Middle frontal gyrus (tissue), 1 donor: ENCODE results near the gene GJD2.

Experiments used
- DNase-seq: peaks from one replicate; pipeline ENCODE4 v3.0.0-alpha.2; 2015; ENCODE audit warnings: low spot score; ENCODE audit errors: extremely low spot score

Gene GJD2

DNA sequence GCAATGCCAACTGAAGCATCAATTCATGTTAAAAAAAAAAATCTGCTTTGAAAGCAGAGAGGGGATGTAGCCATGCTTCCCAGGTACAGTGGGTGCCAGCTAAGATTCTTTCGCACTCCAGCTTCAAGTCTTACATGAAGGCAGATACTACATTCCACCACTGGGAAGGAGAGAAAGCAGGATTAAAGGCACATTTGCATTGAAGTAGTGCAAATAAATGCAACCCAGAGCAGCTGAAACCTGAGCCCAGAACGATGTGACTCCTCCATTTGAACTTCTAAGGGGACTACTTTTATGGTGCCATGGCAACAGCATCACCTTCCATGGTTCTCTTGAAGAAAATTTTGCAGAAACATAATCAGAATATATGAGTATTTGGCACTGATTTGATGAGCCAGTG is 19.1 kb upstream of the GJD2 start:
- no peak for DNase-seq

DNA sequence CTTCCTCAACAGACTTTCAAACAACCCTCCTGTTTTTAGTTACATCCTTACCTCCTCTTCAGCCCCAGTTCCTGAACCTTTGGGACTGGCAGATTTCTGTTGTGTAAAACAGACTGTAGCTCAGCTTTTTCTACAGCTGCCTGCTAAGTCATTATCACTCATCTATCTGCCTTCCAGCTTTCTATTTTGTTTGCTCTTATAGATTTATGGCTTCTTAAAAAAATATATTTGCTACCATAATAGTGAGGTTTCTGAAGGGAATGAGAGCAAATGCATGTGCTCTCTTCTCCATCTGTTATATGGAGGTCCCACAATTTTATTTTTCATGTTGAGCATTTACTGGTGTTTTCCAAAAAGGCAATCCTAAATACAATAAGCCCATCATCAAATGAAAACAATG is 18.2 kb upstream of the GJD2 start:
- DNase-seq = no peak

DNA sequence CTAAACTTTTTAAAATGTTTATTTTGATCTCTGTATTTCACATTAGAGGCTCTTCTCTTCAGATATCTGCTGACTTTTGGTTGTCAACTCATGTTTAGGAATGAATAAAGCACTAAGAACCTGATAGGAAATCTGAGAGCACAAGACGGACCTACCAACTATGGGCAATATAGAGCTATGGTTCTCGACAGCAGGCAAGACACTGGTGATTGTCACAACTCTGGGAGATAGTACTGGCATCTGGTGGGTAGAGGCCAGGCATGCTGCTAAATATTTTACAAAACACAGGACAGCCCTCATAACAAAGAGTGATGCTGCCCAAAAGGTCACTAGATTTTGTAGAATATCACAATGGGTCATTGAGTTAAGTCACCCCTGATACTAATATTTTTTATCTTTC is 17.5 kb upstream of the GJD2 start:
- no peak for DNase-seq

DNA sequence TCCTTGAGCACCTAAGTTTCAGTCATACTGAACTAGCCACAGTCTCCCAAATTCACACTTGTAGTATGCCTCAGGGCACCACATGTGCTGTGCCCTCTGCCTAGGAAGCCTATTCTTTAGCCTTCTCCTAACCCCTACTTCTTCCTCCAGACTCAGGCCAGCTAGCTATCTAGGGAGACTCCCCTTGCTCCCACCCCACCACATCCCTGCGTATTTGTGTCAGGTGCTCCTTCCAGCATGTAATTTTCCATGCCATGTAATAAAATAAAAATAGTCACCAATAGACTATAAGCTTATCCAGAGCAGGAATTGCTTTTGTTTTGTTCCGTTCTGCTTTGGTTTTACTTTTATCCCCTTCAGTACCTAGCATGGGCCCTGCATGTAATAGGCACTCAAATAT is 14.9 kb upstream of the GJD2 start:
- no peak for DNase-seq

DNA sequence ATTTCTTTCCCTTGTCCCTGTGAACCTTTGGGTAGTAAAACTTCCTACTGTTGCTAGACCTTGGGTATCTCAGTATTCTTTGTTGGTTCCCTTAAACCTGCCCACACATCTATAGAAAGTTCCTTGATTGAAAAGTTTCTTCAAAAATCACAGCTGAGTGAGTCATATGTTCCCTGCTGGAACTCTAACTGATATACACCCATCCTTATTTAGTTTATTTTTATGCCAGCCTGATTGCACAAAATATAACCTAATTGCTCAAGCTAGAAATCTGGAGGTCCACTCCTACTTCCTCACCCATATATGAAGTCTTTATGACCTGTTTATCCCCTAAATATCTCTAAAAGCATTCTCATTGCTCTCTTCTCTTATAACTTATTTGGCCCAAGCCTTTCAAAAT is 13.7 kb upstream of the GJD2 start:
- no peak for DNase-seq

DNA sequence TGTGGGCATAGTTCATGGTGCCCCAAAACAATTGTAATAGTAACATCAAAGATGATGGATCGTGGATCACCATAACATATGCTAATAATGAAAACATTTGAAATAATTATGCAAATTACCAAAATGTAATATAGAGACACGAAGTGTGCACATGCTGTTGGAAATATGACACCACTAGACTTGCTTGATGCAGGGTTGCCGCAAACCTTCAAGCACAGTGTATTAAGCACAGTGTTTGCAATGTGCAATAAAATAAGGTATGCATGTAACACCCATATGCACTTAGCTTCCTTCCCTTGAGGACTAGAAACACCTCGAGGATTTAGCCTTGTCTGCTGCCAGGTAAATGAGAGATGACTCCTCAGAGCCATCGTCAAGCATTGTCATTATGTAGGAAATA is 10.9 kb upstream of the GJD2 start:
- no peak for DNase-seq

DNA sequence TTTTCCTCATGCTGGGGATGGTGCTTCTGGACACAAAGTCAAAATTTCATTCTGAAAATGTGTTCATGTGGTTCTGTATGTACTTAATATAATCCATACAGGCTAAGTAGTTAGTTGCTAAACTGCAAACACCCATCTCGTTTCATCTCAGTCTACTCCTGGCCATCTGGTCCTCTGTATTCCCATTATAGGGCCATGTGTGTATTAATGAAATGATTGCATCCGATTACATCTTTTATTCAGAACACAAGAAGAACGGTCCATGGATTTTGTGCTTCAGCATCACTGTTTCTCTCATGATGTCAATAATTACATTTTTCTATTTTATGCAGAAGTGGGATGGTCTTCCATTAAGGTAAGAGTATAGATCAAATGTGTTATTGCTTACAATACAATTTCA is 6.1 kb upstream of the GJD2 start:
- no peak for DNase-seq

DNA sequence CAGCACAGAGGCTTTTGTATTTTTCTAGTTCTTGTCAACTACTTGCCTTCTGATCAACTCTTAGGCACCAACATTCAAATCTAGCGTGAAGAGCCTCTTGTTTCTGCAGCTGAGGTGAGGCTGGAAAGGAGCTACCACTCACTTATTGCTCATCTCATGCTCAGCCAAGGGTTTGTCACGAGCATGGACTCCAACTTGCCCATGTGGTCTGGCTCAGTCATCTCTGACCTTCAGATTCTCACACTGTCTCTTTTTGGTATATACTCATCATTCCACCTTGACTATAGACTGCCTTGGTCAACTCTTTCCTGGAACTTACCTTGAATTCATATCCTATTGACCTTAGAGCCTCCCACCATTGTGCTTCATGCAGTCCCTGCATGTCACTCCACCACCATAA is 5.2 kb upstream of the GJD2 start:
- no peak for DNase-seq

DNA sequence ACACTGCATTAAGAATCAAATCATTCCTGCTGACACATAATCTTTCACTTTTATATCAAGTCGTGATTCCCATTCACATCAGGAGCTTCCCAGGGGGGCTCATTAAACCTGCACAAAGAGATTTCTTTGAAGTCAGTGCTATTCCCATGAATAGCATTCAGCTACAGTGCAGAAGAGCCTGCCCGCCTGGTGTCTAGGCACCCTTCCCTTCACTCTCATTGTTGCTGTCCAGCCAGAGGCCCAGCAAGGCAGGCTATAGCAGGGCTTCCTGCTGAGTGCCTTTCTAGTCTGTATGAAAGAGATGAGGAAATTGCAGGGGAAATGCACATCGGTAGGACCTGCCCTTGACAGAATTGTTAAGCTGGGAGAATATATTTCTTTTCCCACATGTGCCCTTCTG is 4.5 kb upstream of the GJD2 start:
- DNase-seq = no peak

DNA sequence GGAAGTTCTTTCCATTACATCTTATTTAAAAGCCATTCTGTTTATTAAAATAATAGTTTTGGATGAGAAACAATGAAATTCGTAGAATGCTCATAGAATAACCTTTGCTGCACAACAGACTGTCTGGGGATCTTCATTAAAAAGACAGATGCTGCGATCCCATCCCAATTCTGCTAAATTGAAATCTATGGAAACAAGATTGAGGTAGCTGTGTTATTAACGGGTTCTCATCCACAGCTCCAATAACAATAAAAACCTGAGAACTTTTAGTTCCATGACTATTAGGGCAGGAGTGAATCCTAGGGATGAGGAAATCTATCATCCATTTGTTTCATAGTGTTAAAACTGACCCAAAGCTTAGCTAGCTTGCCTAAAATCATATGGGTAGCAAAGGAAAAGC is 2.5 kb upstream of the GJD2 start:
- DNase-seq = no peak

DNA sequence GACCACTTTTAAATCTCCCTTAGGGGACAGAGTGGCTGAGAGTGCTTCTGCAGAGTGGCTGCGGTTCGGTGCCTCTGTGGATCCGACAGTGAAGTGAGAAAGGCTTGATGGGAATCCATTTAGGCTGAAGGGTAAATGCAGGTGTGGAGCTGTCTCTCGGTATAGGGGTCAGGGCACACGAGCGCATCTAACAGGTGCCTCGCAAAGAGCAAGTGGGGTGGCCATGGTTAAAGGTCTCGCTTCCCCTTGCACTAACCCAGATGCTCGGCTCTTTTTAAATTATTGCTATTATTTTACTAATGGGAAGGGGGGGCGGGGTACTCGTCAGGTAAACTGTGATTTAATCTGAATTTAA is 598 bp upstream of the GJD2 start:
- DNase-seq = no peak

DNA sequence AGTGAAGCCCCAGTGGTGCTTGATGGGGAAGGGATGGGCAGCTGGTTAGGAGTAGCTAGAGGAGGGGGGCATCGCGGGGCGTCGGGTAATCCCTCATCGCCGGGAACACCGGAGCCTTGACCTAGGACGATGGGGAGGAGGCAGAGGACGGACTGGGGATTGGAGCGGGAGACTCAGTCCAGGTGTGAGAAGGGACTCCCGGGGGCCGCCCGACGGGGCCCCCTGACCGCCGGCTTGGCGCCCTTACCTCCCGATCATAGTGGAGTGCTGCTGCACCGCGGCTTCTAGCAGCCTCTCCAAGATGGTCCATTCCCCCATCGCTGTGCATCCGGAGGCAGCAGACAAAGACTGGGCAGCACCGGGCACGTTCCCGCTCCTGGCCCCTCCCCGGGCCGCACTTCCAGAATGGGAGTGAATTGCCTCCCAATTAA is 612 bp downstream of the GJD2 start:
- DNase-seq = no peak

DNA sequence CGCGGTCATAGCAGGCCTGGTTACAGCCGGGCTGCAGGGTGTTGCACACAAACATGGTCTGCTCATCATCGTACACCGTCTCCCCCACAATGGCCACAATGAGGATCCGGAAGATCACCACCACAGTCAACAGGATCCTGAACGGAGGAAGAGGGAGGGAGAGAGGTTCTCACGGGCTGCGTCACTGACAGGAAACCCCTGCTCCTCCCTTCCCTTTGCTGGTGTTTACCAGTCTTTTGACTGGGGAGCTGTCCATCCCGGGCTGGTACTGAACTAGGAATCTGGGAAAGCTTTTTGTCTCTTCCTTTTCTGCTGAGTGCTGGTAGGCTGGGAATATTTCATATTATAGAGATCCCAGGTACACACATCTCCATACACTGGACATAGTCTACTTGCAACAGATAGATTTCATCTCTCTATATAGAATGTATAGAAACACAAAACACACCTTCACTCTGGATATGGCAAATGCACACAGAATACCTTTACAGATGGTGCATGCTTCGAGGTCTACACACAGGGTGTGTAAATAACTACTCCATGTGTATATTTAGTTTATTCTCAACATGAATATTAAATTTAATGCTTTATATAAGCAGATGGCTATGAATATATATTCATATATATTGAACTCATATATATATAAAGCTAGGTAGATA is 1.4 kb downstream of the GJD2 start:
- DNase-seq = no peak

DNA sequence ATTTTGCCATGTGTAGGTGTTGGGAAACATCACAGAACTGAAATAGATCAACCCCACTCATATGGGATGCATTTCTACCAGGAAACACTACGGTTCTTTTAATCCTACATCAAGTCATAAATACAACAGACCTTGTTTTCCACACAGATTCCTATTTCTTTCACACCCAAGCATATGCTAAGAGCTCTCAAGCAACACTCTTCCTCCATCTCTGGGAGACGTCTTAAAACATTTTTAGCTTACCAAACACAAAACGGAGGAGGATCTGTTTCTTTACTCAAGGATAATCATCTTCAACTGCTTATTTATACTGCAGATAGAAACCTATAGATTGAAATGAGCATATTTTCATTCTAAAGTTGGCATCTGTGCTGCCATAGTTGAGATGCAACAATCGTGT is 5.1 kb downstream of the GJD2 start:
- DNase-seq = peak; percentile 5

DNA sequence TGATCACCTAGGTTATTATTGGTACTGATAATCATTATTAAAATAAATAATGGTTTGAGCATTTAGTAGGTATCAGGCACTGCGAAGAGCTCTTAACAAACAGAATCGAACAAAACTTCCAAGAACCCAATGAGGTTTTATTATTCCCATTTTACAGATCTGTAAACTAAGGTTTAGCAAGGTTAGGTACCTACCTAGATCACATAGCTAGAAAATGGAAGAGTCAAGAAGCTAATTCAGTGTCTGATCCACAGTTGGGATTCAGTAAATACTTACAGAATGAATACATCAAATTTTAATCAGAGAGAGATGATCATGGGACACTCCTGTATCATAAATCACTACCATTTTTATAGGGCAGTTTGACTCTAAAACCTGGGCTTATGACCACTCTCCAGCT is 15.5 kb downstream of the GJD2 start:
- DNase-seq = no peak

DNA sequence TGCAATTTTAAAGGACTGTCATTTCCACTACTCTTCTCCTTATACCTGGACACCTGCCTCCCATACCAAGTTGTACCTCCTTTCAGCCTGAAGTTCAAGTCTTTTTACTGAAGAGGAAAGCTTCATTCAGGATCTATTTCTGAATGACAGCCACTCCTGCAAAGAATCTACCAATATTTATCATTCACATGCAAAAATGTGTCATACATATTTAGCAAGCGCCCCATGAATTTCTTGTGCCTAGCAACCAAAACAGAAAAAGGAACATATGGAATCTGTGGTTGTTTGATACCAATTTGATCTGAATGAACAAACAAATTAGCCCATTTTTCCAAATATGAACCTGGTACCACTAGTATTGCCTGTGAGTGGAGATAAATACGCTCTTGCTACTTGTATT is 16.8 kb downstream of the GJD2 start:
- DNase-seq = no peak

DNA sequence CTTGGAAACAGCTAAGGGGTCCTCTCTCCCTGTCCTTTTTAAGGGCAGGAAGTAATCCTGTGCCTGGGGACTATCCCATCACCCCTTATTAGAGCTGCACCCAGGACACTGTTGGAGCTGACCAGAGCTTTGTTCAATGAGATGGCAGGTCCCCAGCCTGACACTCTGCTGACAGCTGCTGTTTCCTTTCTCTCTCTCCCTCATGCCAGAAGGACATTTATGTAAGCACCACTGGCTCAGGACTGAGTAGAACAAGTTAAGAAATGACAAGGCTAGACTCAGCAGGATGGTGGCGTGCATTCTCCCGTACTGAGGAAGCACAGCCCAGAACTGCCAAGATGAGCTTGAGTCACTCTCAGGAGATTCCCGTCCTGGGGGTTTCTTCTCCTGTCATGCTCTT is 17.3 kb downstream of the GJD2 start:
- no peak for DNase-seq

DNA sequence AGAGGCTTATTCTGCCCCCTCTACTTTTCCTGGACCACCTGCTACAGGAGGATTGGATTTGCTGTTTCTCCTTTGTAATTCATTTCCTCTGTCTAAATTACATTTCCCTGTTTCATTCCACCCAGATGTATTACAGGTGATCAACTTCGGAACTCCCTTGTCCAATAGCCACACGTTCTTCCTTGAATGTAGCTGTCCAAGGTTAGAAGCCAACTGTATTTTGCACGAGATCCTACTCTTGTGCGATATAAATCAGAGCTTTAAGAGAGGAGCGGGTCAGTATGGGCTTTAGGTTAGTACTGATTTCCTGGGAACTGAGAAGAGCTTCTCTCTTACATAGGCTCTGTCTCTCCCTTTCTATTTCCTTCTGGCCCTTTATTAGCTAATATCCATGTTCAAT is 20.5 kb downstream of the GJD2 start:
- DNase-seq = no peak

DNA sequence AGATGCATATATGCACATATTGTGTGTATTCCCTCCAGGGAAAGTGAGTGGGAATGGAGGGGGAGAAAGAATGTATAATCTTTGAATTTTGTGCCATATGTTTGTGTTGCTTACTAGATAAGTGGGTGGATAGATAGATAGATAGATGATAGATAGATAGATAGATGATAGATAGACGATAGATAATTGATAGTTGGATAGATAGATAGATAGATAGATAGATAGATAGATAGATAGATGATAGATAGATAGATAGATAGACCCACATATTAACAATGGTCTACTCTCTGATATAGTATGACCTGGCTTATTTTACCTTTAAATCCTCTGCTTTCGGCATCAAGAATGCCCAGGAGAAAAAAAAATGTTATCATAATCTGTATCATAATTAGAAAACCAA is 21.2 kb downstream of the GJD2 start:
- DNase-seq = no peak

DNA sequence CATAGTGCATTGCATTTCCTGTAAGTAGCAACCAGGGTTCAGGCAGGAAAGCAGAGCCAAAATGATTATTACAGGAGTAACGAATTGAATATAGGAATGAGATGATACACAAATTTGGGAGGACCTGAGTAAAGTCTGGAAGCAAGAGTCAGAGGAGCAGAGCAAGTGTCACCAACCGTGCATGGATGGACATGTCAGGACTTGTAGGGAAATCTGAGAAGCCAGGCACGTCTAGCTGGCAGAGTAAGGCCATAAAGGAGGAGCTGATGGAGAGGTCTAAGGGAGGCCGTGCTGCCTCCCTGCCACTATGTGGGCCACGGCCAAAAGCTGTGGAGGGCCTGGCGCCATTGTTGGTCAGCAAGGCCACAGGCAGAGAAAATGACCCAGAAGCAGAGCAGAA is 22.4 kb downstream of the GJD2 start:
- DNase-seq = no peak

DNA sequence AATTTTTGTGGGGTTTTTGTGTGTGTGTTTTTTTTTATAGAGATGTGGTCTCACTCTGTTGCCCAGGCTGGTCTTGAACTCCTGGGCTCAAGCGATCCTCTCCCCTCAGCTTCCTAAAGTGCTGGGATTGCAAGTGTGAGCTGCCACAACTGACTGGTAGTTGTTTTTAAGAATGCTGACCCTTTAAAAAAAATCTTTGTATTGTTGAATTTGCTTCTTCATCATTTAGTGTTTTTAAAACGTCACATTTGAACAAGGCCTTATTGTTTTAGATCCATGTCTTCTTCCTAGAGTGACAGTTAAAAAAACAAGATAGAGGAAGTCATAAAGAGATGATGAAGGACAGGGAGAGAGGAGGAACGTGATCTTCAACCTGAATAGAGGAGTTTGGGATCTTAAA is 24.1 kb downstream of the GJD2 start:
- DNase-seq = no peak

DNA sequence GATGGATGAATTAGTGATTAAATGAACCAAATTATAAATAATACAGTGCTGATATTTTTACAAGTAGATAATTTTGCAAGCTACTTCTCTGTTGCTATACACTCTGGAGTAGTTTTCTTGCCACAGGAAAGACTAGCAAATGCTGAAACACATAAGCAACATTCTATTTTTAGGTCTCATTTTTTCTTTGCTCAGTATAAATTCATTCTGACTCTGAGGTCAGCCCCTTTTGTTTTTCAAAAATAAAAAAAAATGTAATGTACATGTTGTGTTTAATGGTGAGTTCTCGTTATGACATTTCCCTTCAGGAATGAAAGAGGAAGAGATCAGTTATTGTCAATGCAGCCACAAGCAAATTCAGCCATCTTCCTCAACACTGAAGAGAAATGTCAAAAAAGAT is 24.9 kb downstream of the GJD2 start:
- no peak for DNase-seq

DNA sequence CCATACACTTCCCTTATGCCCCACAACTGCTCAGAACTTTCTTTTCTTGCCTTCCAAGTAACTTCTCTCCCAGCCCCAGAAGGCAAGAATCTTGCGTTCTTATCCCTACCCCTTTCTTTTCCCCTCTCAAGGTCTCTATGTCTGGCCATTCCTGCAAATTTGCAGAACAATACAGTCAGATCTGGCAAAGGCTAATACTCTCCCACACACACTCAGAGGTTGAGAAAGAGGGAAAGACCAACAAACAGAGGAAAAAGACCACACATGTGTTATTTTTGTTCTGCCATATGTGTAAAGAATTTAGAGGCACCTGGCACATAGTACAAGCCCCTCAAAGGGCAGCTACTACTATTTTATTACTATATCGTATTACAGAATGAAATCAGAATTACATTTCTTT is 25.7 kb downstream of the GJD2 start:
- no peak for DNase-seq

DNA sequence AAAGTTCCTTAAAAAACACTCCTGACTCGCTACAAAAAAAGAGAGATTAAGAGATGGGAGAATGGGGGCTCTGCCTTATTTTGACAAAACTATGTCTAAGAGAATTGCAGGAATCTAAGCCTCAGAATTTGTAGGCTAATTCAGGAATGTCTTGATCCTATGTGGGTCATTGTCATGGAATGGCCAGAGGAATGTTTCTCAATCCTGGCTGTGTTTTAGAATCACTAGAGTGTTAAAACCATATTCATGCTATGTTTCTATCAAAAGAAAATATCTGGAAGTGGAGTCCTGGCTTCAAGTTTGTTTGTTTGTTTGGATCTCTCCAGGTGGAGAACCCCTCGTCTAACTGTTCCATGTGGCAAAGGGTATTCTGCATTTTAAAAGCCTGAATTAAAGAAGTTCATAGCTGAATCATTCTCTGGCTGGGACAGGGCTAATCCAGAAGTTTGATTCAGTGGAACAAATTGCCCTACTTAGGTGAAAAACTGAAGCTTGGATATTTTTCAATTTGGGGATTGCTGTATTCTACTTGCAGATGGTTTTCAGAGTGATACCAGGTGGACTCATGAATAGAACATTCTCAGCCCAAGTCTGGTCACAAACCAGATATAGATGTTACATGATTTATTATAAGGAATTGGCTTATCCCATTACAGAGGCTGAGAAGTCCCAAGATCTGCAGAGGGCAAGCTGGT is 28.2 kb downstream of the GJD2 start:
- DNase-seq = no peak
